GM23338 (cell line): Measurements from ENCODE around the gene INPP5A. TPM values are rescaled to one million over a fixed set of nuclear protein-coding genes. Genes with fewer than 3 reads are reported as not detected.

ENCODE experiments used
- ATAC-seq: fragments of 200-7000 bp; cut with Tn5 transposase; 3 replicates; pipeline ENCODE4 v1.9.1; 2020
- DNase-seq: peaks from one replicate; pipeline ENCODE4 v3.0.0-alpha.2; 2015; ENCODE audit warnings: low spot score
- H2AFZ ChIP-seq: fragments of 200-600 bp; sonication (generic); 2 replicates; pipeline ENCODE4 v1.8.0; 2016; ENCODE audit warnings: antibody characterized with exemption, mild to moderate bottlenecking, moderate library complexity
- H3F3A ChIP-seq: fragments of 200-600 bp; sonication (generic); replicated peaks from 2 replicates; pipeline ENCODE4 v1.8.0; 2017; ENCODE audit warnings: antibody characterized with exemption, mixed run types, low read depth
- H3K27ac ChIP-seq: fragments of 200-600 bp; sonication (generic); 2 replicates; pipeline ENCODE4 v1.6.1; 2016; ENCODE audit warnings: low read depth
- H3K27me3 ChIP-seq: fragments of 200-600 bp; sonication (generic); 2 replicates; pipeline ENCODE4 v1.8.0; 2016; ENCODE audit warnings: mild to moderate bottlenecking, mixed run types, moderate library complexity; ENCODE audit not compliant: insufficient read depth
- H3K36me3 ChIP-seq: fragments of 200-600 bp; sonication (generic); 2 replicates; pipeline ENCODE4 v1.8.0; 2016; ENCODE audit warnings: mild to moderate bottlenecking; ENCODE audit not compliant: insufficient read depth
- H3K4me1 ChIP-seq: fragments of 200-600 bp; sonication (generic); 2 replicates; pipeline ENCODE4 v1.8.0; 2016; ENCODE audit warnings: mild to moderate bottlenecking, moderate library complexity; ENCODE audit not compliant: insufficient read depth
- H3K4me2 ChIP-seq: fragments of 200-600 bp; sonication (generic); 2 replicates; pipeline ENCODE4 v1.7.1; 2017; ENCODE audit warnings: mixed run types
- H3K4me3 ChIP-seq: fragments of 200-600 bp; sonication (generic); 2 replicates; pipeline ENCODE4 v1.6.1; 2016; ENCODE audit warnings: mixed run types
- H3K79me2 ChIP-seq: fragments of 200-600 bp; sonication (generic); replicated peaks from 2 replicates; pipeline ENCODE4 v1.8.0; 2017; ENCODE audit warnings: mild to moderate bottlenecking; ENCODE audit not compliant: insufficient read depth
- H3K9me2 ChIP-seq: fragments of 200-600 bp; sonication (generic); 2 replicates; pipeline ENCODE4 v1.8.0; 2017; ENCODE audit not compliant: insufficient read depth
- H4K20me1 ChIP-seq: fragments of 200-600 bp; sonication (generic); replicated peaks from 2 replicates; pipeline ENCODE4 v1.8.0; 2017; ENCODE audit warnings: mild to moderate bottlenecking; ENCODE audit not compliant: insufficient read depth
- H3K27ac Mint-ChIP-seq: 2 replicates; pipeline ENCODE4 v1.8.0; 2020; ENCODE audit warnings: inconsistent platforms, mild to moderate bottlenecking, moderate library complexity, mixed read lengths
- H3K27me3 Mint-ChIP-seq: 3 replicates; pipeline ENCODE4 v1.8.0; 2022; ENCODE audit warnings: low read depth, mild to moderate bottlenecking, moderate library complexity, mixed read lengths, inconsistent platforms; ENCODE audit not compliant: insufficient read depth, poor library complexity
- H3K36me3 Mint-ChIP-seq: 3 replicates; pipeline ENCODE4 v1.8.0; 2021; ENCODE audit warnings: low read depth, mild to moderate bottlenecking, inconsistent platforms, moderate library complexity, mixed read lengths
- H3K4me1 Mint-ChIP-seq: 3 replicates; pipeline ENCODE4 v1.8.0; 2020; ENCODE audit warnings: mild to moderate bottlenecking, inconsistent platforms, mixed read lengths
- H3K4me3 Mint-ChIP-seq: 3 replicates; pipeline ENCODE4 v1.8.0; 2021; ENCODE audit warnings: moderate library complexity, mild to moderate bottlenecking, inconsistent platforms, mixed read lengths
- H3K9me3 Mint-ChIP-seq: 3 replicates; pipeline ENCODE4 v1.8.0; 2020; ENCODE audit warnings: moderate library complexity, mild to moderate bottlenecking, inconsistent platforms, mixed read lengths
- CREB1 ChIP-seq: fragments of 250-450 bp; sonication (Bioruptor Pico); IDR thresholded peaks from 2 replicates; pipeline ENCODE4 v1.5.0; 2020; ENCODE audit warnings: low read depth, mild to moderate bottlenecking, moderate library complexity
- EZH2phosphoT487 ChIP-seq: fragments of 200-600 bp; sonication (generic); IDR thresholded peaks from one replicate; pipeline ENCODE4 v1.8.1; 2018; ENCODE audit warnings: antibody characterized with exemption; ENCODE audit not compliant: unreplicated experiment
- JUNB ChIP-seq: IDR thresholded peaks from one replicate; pipeline ENCODE4 v1.6.1; 2016; ENCODE audit warnings: antibody characterized with exemption; ENCODE audit not compliant: unreplicated experiment
- POLR2AphosphoS5 ChIP-seq: IDR thresholded peaks from 2 replicates; pipeline ENCODE4 v1.6.1; 2016; ENCODE audit warnings: antibody characterized with exemption, low read depth
- STAT1 ChIP-seq: IDR thresholded peaks from one replicate; pipeline ENCODE4 v1.6.1; 2016; ENCODE audit warnings: antibody characterized with exemption; ENCODE audit not compliant: unreplicated experiment
- ZNF331 ChIP-seq: fragments of 250-450 bp; sonication (Bioruptor Pico); IDR thresholded peaks from 2 replicates; pipeline ENCODE4 v1.5.0; 2020; ENCODE audit warnings: low read depth, mild to moderate bottlenecking, moderate library complexity
- polyA plus RNA-seq: library from polyadenylated mRNA; unstranded; fragments of >200 nt; fragmentation: Nextera tagmentation; extraction: Ambion mirVana; gene quantifications from 2 replicates; pipeline ENCODE4 v1.2.1, GENCODE V29; 2016
- total RNA-seq: library from RNA; depleted of rRNA; stranded (reverse); fragments of >200 nt; shearing (Covaris generic); gene quantifications from 2 replicates; pipeline ENCODE4 v1.2.3, GENCODE V29; 2014
- TF ChIP-seq, protein P1 (sequence below): fragments of 250-450 bp; sonication (Bioruptor Pico); IDR thresholded peaks from 2 replicates; pipeline ENCODE4 v1.5.0; 2020; ENCODE audit warnings: mild to moderate bottlenecking, moderate library complexity

INPP5A gene
- total and polyA plus RNA-seq, 2 experiments from 2014 or later, result 5.9 to 40.6 TPM

DNA sequence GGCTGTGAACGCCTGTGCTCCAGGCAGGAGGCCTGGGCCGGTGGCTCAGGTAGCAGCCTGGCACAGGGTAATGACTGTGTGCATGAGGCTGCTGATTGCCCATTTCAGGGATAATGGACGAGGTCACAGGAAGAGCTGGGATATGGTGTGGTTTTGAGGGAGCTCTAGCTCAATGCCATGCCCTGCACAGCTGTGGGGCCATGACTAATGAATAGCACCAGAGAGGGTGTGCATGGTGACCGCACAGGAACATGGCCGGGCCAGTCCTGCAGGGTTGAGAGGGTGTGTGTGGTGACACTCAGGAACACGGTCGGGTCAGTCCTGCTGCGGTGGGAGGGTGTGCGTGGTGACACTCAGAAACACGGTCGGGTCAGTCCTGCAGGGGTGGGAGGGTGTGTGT lies 226.5 kb downstream of the INPP5A start (continued):
- TF ChIP-seq JUNB (no peak), ZNF331 (CRISPR knock-in tag) (no peak), STAT1 (no peak), POLR2AphosphoS5 (no peak), CREB1 (no peak)
- TF ChIP-seq, protein P1, sequence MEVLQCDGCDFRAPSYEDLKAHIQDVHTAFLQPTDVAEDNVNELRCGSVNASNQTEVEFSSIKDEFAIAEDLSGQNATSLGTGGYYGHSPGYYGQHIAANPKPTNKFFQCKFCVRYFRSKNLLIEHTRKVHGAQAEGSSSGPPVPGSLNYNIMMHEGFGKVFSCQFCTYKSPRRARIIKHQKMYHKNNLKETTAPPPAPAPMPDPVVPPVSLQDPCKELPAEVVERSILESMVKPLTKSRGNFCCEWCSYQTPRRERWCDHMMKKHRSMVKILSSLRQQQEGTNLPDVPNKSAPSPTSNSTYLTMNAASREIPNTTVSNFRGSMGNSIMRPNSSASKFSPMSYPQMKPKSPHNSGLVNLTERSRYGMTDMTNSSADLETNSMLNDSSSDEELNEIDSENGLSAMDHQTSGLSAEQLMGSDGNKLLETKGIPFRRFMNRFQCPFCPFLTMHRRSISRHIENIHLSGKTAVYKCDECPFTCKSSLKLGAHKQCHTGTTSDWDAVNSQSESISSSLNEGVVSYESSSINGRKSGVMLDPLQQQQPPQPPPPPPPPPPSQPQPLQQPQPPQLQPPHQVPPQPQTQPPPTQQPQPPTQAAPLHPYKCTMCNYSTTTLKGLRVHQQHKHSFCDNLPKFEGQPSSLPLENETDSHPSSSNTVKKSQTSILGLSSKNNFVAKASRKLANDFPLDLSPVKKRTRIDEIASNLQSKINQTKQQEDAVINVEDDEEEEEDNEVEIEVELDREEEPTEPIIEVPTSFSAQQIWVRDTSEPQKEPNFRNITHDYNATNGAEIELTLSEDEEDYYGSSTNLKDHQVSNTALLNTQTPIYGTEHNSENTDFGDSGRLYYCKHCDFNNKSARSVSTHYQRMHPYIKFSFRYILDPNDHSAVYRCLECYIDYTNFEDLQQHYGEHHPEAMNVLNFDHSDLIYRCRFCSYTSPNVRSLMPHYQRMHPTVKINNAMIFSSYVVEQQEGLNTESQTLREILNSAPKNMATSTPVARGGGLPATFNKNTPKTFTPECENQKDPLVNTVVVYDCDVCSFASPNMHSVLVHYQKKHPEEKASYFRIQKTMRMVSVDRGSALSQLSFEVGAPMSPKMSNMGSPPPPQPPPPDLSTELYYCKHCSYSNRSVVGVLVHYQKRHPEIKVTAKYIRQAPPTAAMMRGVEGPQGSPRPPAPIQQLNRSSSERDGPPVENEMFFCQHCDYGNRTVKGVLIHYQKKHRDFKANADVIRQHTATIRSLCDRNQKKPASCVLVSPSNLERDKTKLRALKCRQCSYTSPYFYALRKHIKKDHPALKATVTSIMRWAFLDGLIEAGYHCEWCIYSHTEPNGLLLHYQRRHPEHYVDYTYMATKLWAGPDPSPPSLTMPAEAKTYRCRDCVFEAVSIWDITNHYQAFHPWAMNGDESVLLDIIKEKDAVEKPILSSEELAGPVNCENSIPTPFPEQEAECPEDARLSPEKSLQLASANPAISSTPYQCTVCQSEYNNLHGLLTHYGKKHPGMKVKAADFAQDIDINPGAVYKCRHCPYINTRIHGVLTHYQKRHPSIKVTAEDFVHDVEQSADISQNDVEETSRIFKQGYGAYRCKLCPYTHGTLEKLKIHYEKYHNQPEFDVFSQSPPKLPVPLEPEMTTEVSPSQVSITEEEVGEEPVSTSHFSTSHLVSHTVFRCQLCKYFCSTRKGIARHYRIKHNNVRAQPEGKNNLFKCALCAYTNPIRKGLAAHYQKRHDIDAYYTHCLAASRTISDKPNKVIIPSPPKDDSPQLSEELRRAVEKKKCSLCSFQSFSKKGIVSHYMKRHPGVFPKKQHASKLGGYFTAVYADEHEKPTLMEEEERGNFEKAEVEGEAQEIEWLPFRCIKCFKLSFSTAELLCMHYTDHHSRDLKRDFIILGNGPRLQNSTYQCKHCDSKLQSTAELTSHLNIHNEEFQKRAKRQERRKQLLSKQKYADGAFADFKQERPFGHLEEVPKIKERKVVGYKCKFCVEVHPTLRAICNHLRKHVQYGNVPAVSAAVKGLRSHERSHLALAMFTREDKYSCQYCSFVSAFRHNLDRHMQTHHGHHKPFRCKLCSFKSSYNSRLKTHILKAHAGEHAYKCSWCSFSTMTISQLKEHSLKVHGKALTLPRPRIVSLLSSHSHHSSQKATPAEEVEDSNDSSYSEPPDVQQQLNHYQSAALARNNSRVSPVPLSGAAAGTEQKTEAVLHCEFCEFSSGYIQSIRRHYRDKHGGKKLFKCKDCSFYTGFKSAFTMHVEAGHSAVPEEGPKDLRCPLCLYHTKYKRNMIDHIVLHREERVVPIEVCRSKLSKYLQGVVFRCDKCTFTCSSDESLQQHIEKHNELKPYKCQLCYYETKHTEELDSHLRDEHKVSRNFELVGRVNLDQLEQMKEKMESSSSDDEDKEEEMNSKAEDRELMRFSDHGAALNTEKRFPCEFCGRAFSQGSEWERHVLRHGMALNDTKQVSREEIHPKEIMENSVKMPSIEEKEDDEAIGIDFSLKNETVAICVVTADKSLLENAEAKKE (CRISPR knock-in tag), result no peak

DNA sequence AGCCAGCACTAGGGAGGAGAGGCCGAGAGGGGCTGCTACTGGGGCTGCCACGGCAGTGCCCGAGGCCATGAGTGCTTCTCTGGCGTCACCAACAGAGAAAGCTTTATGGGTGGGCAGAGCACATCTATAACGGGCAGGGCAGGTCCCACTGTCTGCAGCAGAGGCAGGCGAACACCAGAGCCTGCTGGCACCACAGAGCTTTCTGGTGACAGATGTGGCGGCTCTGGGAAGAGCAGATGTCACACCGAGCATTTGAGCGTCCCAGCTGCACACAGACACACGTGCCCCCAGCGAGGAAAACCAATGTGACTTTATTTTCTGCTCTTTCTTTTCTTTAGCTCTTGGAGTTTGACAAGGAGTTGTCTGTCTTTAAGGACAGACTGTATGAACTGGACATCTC lies 227.8 kb downstream of the INPP5A start:
- H3K4me3 ChIP-seq, result no peak overlapping the region
- no peak overlapping the region for H2AFZ ChIP-seq
- H3K27ac ChIP-seq, result no peak overlapping the region
- H3K4me1 Mint-ChIP-seq, result no peaks in the 10 kb centered on the region; the same call in 2 of the 3 replicates
- H3K9me2 ChIP-seq, result no peaks in the 10 kb centered on the region
- peaks cover 9% of the 10 kb centered on the region for H3K27me3 Mint-ChIP-seq
- H3F3A ChIP-seq, result 0 out of 2 replicates have a peak, but pooled peaks cover 6% of the 10 kb centered on the region
- H3K4me1 ChIP-seq, result no peaks in the 10 kb centered on the region
- no peaks in the 10 kb centered on the region for H3K36me3 ChIP-seq
- no peak; the same call in 2 of the 3 replicates for ATAC-seq
- H3K27me3 ChIP-seq, result no peaks in the 10 kb centered on the region
- peaks cover 17% of the 10 kb centered on the region for H3K9me3 Mint-ChIP-seq
- H3K4me2 ChIP-seq, result no peak overlapping the region
- H3K4me3 Mint-ChIP-seq, result no peak overlapping the region
- DNase-seq, result no peak
- H4K20me1 ChIP-seq, result no peaks in the 10 kb centered on the region
- peaks cover 19% of the 10 kb centered on the region for H3K36me3 Mint-ChIP-seq
- H3K79me2 ChIP-seq, result no peaks in the 10 kb centered on the region
- H3K27ac Mint-ChIP-seq, result no peak overlapping the region; the same call in 1 of the 2 replicates
- no peak for TF ChIP-seq EZH2phosphoT487
- TF ChIP-seq, protein P1 (CRISPR knock-in tag), result no peak
